SK-N-SH treated with all-trans-retinoic acid at 6 μM for 48 hours (cell line): ENCODE results near the gene DCD.

Experiments
- ATAC-seq: fragments of 200-7000 bp; cut with Tn5 transposase; 3 replicates; pipeline ENCODE4 v1.9.1; 2020; ENCODE audit warnings: mild to moderate bottlenecking, moderate library complexity
- ARNTL ChIP-seq: fragments of 450-650 bp; formaldehyde crosslinking; IDR thresholded peaks from 2 replicates; pipeline ENCODE4 v1.5.0; 2020; ENCODE audit warnings: low read depth, mild to moderate bottlenecking, moderate library complexity, borderline replicate concordance
- BACH2 ChIP-seq: fragments of 250-450 bp; sonication (Bioruptor Pico); IDR thresholded peaks from 2 replicates; pipeline ENCODE4 v1.9.0; 2021; ENCODE audit warnings: mild to moderate bottlenecking, borderline replicate concordance
- CREB5 ChIP-seq: fragments of 250-450 bp; sonication (Bioruptor Pico); IDR thresholded peaks from 2 replicates; pipeline ENCODE4 v1.5.1; 2020; ENCODE audit warnings: low read depth, mild to moderate bottlenecking, moderate library complexity
- CSDC2 ChIP-seq: fragments of 250-450 bp; sonication (Bioruptor Pico); IDR thresholded peaks from 2 replicates; pipeline ENCODE4 v1.5.0; 2020; ENCODE audit warnings: mild to moderate bottlenecking, moderate library complexity
- CSRNP3 ChIP-seq: fragments of 250-450 bp; sonication (Bioruptor Pico); IDR thresholded peaks from 2 replicates; pipeline ENCODE4 v1.5.1; 2021; ENCODE audit warnings: mild to moderate bottlenecking, moderate library complexity
- GLIS3 ChIP-seq: fragments of 250-450 bp; sonication (Bioruptor Pico); IDR thresholded peaks from 2 replicates; pipeline ENCODE4 v1.5.0; 2020; ENCODE audit warnings: mild to moderate bottlenecking, moderate library complexity
- OSR1 ChIP-seq: fragments of 250-450 bp; sonication (Bioruptor Pico); IDR thresholded peaks from 2 replicates; pipeline ENCODE4 v1.8.0; 2022; ENCODE audit warnings: moderate library complexity, mild to moderate bottlenecking, inconsistent platforms
- POU6F1 ChIP-seq: fragments of 250-450 bp; sonication (Bioruptor Pico); IDR thresholded peaks from 2 replicates; pipeline ENCODE4 v1.8.0; 2021; ENCODE audit warnings: low read depth, mild to moderate bottlenecking, moderate library complexity, borderline replicate concordance
- PPARA ChIP-seq: fragments of 250-450 bp; sonication (Bioruptor Pico); IDR thresholded peaks from 2 replicates; pipeline ENCODE4 v1.5.0; 2020; ENCODE audit warnings: mild to moderate bottlenecking, borderline replicate concordance
- RARB ChIP-seq: fragments of 250-450 bp; sonication (Bioruptor Pico); IDR thresholded peaks from 2 replicates; pipeline ENCODE4 v1.8.0; 2021; ENCODE audit warnings: mild to moderate bottlenecking, moderate library complexity
- SNAI2 ChIP-seq: fragments of 250-450 bp; sonication (Bioruptor Pico); IDR thresholded peaks from 2 replicates; pipeline ENCODE4 v1.5.0; 2020; ENCODE audit warnings: mild to moderate bottlenecking, moderate library complexity
- TCF4 ChIP-seq: fragments of 250-450 bp; sonication (Bioruptor Pico); IDR thresholded peaks from 2 replicates; pipeline ENCODE4 v1.8.0; 2021; ENCODE audit warnings: mild to moderate bottlenecking, moderate library complexity, borderline replicate concordance
- TOX ChIP-seq: fragments of 250-450 bp; sonication (Bioruptor Pico); IDR thresholded peaks from 2 replicates; pipeline ENCODE4 v1.8.0; 2021; ENCODE audit warnings: mild to moderate bottlenecking, moderate library complexity, borderline replicate concordance
- TSHZ2 ChIP-seq: fragments of 250-450 bp; sonication (Bioruptor Pico); IDR thresholded peaks from 2 replicates; pipeline ENCODE4 v1.5.0; 2020; ENCODE audit warnings: mild to moderate bottlenecking, moderate library complexity
- ZC3H10 ChIP-seq: fragments of 250-450 bp; sonication (Bioruptor Pico); IDR thresholded peaks from 2 replicates; pipeline ENCODE4 v1.5.1; 2021; ENCODE audit warnings: mild to moderate bottlenecking, moderate library complexity
- ZFP3 ChIP-seq: fragments of 250-450 bp; sonication (Bioruptor Pico); IDR thresholded peaks from 2 replicates; pipeline ENCODE4 v1.5.0; 2020; ENCODE audit warnings: mild to moderate bottlenecking, moderate library complexity
- ZFP30 ChIP-seq: fragments of 450-650 bp; formaldehyde crosslinking; IDR thresholded peaks from 2 replicates; pipeline ENCODE4 v1.5.0; 2022; ENCODE audit warnings: mild to moderate bottlenecking, moderate library complexity
- ZNF565 ChIP-seq: fragments of 450-650 bp; formaldehyde crosslinking; conservative IDR thresholded peaks from 2 replicates; pipeline ENCODE4 v1.5.0; 2020; ENCODE audit warnings: low read depth, mild to moderate bottlenecking, moderate library complexity
- ZNF8 ChIP-seq: fragments of 450-650 bp; formaldehyde crosslinking; IDR thresholded peaks from 2 replicates; pipeline ENCODE4 v1.5.0; 2020; ENCODE audit warnings: mild to moderate bottlenecking, moderate library complexity
- TF ChIP-seq, protein P1 (sequence below): fragments of 250-450 bp; sonication (Bioruptor Pico); IDR thresholded peaks from 2 replicates; pipeline ENCODE4 v1.8.0; 2020; ENCODE audit warnings: mild to moderate bottlenecking, moderate library complexity, borderline replicate concordance

DCD gene

DNA sequence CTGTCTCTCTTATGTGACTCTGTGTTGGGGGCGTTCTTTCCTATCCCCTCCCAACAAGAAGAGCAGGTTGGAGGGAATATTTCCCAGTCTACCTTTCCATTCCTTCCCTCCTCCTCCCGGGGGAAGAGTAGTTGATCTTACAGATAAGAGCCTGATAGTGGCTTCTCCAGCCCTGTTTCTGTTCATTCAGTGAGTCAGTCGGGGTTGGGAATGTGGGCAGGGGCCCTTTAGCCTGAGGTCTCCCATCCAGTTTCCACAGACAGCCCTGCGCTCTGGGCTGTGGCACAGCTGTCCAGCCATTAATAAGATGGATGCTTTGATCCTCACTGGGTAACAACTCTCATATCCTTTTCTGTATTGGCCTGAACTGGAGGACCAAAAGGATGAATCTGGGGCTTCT lies 41.6 kb downstream of the DCD start:
- ATAC-seq, result no peak
- TF ChIP-seq CSDC2 (CRISPR knock-in tag), result no peak
- TF ChIP-seq CSRNP3 (CRISPR knock-in tag), result no peak
- TF ChIP-seq, protein P1, sequence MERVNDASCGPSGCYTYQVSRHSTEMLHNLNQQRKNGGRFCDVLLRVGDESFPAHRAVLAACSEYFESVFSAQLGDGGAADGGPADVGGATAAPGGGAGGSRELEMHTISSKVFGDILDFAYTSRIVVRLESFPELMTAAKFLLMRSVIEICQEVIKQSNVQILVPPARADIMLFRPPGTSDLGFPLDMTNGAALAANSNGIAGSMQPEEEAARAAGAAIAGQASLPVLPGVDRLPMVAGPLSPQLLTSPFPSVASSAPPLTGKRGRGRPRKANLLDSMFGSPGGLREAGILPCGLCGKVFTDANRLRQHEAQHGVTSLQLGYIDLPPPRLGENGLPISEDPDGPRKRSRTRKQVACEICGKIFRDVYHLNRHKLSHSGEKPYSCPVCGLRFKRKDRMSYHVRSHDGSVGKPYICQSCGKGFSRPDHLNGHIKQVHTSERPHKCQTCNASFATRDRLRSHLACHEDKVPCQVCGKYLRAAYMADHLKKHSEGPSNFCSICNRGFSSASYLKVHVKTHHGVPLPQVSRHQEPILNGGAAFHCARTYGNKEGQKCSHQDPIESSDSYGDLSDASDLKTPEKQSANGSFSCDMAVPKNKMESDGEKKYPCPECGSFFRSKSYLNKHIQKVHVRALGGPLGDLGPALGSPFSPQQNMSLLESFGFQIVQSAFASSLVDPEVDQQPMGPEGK (CRISPR knock-in tag), result no peak
- TF ChIP-seq TSHZ2, result no peak
- no peak for TF ChIP-seq RARB (CRISPR knock-in tag)
- TF ChIP-seq SNAI2 (CRISPR knock-in tag), result no peak
- no peak for TF ChIP-seq GLIS3 (CRISPR knock-in tag)
- no peak for TF ChIP-seq ZFP30 (CRISPR knock-in tag)

DNA sequence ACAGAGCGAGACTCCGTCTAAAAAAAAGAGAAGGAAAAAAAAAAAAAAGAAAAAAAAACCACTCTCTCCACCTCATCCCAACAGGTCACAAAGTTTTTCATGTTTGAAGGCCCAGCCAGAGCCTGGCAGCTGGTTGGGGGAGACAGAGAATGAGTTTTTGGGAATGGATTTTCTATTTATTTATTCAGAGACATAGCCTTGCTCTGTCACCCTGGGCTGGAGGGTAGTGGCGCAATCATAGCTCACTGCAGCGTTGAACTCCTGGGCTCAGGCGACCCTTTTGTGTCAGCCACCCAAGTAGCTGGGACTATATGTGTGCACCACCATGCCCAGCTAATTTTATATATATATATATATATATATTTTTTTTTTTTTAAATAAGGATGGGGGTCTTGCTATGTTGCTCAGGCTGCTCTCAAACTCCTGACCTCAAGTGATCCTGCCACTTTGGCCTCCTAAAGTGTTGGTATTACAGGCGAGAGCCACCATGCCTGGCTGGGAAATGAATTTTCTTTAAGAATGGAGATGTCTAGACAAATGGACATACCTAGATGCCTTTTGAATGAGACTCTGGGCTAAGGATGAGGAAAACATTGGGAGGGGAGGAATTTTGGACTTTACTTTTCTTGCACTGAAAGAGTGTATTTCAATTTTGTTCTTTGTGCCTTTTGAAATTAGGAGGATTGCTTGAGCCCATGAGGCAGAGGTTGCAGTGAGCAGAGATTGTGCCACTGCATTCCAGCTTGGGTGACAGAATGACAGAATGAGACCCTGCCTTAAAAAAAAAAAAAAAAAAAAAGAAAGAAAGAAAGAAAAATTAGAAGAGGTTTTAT lies 42.8 kb downstream of the DCD start:
- no peak for ATAC-seq
- TF ChIP-seq ZC3H10 (no peak), PPARA (CRISPR knock-in tag) (no peak), TOX (no peak), POU6F1 (CRISPR knock-in tag) (no peak), ARNTL (CRISPR knock-in tag) (no peak), TCF4 (CRISPR knock-in tag) (no peak), ZFP3 (CRISPR knock-in tag) (no peak), ZNF8 (CRISPR knock-in tag) (no peak), SNAI2 (CRISPR knock-in tag) (no peak), TSHZ2 (no peak)

GRCh38 chr12:54604436-54604835 lies 43.7 kb downstream of the DCD start:
- ATAC-seq, result no peak
- TF ChIP-seq BACH2 (CRISPR knock-in tag) (no peak), TCF4 (CRISPR knock-in tag) (no peak), TOX (no peak), ZNF565 (CRISPR knock-in tag) (no peak), ZC3H10 (no peak), SNAI2 (CRISPR knock-in tag) (no peak), PPARA (CRISPR knock-in tag) (no peak), ZNF8 (CRISPR knock-in tag) (no peak), ZFP30 (CRISPR knock-in tag) (no peak), CREB5 (CRISPR knock-in tag) (no peak), CSDC2 (CRISPR knock-in tag) (no peak), OSR1 (CRISPR knock-in tag) (no peak), POU6F1 (CRISPR knock-in tag) (no peak)
- TF ChIP-seq, protein P1 (CRISPR knock-in tag), result no peak
